T-helper 22 cell (primary cell): ENCODE measurements around the gene PRC1.
"Not testable (repeated sequence)": the region's sequence is repeated elsewhere in the genome, so short reads cannot be mapped to it uniquely, and the experiment has no call there.

Experiments used
- DNase-seq: peaks from one replicate; pipeline ENCODE4 v3.0.0-alpha.2; 2020; ENCODE audit warnings: low read depth

PRC1 gene, protein sequence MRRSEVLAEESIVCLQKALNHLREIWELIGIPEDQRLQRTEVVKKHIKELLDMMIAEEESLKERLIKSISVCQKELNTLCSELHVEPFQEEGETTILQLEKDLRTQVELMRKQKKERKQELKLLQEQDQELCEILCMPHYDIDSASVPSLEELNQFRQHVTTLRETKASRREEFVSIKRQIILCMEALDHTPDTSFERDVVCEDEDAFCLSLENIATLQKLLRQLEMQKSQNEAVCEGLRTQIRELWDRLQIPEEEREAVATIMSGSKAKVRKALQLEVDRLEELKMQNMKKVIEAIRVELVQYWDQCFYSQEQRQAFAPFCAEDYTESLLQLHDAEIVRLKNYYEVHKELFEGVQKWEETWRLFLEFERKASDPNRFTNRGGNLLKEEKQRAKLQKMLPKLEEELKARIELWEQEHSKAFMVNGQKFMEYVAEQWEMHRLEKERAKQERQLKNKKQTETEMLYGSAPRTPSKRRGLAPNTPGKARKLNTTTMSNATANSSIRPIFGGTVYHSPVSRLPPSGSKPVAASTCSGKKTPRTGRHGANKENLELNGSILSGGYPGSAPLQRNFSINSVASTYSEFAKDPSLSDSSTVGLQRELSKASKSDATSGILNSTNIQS

DNA sequence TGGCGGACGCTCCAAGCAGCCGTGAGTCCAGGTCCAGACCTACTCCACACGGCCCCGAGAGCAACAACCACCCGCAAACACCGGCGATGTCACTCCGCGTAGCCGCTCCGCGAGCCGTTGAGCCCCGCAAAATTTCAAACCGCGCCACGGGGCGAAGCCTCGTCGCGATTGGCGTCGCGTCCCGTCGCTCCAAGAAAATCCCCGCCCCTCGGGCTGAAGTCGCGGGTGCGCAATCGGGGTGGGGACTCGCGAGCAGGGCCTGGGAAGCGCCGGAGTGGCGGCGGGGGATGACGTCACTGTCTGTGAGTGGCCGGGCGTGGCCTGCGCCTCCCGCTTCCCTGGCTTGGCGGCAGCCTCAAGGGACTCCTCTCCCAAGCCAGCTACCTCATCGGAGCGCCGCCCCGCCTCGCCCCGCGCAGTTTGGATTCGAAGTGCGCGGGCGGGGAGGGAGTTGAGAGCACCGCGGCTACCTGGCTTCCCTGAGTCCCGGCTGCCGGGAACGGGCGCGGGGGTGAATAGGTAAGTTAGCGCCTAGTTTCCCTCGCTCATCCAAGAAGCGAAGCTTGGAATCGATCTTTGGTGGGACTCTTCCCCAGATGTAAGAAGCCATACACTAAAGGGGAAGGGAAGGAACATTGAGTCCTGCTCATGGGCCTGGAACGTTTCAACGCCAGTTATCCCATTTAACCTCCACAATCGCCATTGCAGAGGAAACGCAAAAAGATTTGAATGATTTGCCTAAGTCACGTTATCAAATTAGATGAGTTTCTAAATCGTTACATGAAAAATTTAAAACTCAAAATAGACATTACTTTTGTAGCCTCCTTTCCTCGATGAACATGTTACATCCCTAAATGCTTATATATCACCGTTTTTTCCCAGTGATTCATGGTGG lies at the start of gene PRC1:
Gene PRC1 (minus strand): TSS at position 119 of the 895 bp plus-strand sequence. CDS start 118 bp downstream, at position 1.
- DNase-seq = peak; percentile 97

- no peak for DNase-seq
These were observed 49.0 kb upstream of the PRC1 start for GRCh38 chr15:91043202-91043874.

DNA sequence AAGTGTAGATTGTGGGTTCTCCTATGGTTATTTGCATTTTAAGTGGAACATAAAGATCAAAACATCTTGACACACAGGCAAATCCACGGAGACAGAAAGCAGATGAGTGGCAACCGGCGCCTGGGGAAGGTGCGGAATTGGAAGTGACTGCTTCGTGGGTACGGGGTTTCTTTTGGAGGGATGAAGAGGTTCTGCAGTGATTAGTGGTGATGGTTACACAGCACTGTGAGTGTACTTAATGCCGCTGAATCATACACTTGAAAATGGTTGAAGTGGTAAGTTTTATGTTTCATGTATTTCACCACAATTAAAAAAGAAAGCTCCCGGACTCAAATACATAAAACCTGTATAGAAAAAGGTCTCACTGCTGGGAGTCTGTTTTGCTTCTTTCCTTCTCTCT lies 46.5 kb upstream of the PRC1 start:
- DNase-seq = no peak

- no peak for DNase-seq
These were observed 45.7 kb upstream of the PRC1 start for GRCh38 chr15:91039996-91040395.

GRCh38 chr15:91032919-91033803 lies 38.8 kb upstream of the PRC1 start:
- peak; percentile 16 for DNase-seq

- DNase-seq = no peak
These were observed 37.5 kb upstream of the PRC1 start for GRCh38 chr15:91031796-91032195.

GRCh38 chr15:91027677-91028076 lies 33.3 kb upstream of the PRC1 start:
- DNase-seq = no peak

DNA sequence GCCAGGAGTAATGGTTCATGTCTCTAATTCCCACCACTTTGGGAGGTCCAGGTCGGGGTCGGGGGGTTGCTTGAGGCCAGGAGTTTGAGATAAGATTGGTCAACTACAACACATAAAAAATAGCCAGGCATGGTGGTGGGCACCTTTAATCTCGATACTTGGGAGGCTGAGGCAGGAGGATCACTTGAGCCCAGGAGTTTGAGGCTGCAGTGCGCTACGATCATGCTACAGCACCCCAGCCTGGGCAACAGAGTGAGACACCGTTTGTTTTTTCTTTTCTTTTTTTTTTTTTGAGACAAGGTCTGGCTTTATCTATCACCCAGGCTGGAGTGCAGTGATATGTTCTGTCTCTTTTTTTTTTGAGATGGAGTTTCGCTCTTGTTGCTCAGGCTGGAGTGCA lies 29.4 kb upstream of the PRC1 start:
- no peak for DNase-seq

DNA sequence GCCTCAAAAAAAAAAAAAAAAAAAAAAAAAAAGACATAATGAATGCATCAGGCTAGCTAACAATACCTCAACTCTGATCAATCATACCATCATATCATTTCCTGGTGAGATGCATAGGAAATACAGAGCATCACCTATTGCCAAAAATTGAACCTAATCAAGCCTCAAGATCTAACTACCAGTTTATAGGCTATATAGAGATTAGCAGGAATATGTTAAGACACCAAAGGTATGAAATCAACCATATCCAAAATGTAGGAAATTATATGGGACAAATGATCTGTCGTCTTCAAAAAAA lies 28.4 kb upstream of the PRC1 start:
- no peak for DNase-seq

DNA sequence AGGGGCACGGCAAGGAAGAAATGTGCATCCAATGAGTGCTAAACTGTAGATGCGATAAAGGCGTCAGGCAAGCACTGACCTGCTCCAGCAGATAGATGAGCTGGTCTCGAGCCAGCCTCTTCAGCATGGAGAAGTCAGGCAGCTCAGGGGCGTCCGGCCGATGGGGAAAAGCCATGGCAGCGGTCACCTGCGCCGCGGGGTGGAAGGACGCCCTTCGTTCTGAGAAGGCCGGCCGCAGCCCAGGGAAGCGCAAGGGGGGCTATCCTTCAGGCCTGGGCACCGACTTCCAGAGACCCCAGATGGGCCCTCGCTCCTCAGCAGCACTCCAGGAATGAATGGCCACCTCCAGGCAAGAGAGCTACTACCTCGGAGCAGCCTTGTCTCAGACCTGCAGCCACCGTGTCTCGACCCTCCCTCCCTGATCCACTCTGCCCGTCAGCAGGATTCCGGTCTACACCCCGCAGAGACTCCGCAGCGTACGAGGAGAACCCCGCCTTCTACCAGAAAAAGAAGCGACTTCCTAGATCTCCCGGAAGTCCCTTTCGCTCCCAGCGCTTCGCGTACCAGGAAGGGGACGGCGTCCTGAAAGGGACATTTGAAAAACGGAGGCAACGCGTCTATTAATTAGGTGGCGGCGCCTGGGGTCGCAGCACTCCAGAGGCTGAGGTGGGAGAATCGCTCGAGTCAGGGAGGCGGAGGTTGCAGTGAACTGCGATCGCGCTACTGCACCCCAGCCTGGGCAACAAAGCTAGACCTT lies 27.9 kb upstream of the PRC1 start, which contains the start of gene VPS33B:
Gene VPS33B (minus strand): TSS at position 520 of the 757 bp plus-strand sequence. CDS start 345 bp downstream, at position 175.
- DNase-seq = peak; percentile 75

DNA sequence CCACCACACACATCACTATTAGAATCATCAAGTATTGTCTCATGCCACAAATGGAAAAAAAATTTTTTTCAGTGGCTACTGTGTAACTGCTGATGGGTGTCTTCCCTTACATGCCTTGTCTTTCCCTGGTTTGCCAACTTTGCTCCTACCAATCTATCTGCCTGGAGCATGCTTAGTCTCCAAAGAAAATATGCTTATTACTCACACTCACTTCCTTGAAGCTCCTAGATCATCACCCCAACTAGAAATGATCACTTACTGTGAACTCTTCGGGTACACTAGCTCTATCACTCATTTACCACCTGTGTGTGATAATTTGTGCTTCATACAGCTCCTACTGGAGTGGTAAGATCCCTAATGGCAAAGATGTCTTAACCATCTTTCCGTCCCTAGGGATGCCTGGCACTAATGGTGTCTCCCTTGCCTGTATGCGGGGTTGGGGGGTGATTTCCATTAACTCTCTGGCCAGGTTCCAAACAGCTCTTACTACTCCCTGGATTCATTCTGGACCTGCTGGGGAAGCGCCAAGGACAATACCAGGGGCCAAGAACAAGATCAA lies 27.3 kb upstream of the PRC1 start:
- DNase-seq = no peak

GRCh38 chr15:91018158-91018557 lies 23.8 kb upstream of the PRC1 start:
- no peak for DNase-seq

- no peak for DNase-seq
These were observed 23.4 kb upstream of the PRC1 start for GRCh38 chr15:91017716-91018115.

DNA sequence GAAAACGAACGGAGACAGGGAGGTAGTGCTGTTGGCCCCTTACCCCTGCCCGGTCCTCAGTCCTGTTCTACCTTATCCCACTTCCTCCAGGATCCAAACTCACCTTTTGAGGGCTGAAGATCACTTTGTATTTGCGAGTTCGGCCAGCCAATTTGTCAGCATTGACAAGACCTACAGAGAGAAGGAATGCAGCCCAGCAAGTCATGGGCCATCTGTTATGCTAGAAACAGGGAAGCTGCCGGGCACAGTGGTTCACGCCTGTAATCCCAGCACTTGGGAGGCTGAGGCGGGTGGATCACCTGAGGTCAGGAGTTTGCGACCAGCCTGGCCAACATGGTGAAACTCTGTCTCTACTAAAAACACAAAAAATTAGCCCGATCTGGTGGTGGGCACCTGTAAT lies 19.4 kb upstream of the PRC1 start:
- not testable (repeated sequence) for DNase-seq

GRCh38 chr15:91007266-91007665 lies 12.9 kb upstream of the PRC1 start:
- no peak for DNase-seq

- no peak for DNase-seq
These were observed 6.9 kb upstream of the PRC1 start for GRCh38 chr15:91001209-91001608.

GRCh38 chr15:90998737-90999136 lies 4.4 kb upstream of the PRC1 start:
- DNase-seq = no peak

DNA sequence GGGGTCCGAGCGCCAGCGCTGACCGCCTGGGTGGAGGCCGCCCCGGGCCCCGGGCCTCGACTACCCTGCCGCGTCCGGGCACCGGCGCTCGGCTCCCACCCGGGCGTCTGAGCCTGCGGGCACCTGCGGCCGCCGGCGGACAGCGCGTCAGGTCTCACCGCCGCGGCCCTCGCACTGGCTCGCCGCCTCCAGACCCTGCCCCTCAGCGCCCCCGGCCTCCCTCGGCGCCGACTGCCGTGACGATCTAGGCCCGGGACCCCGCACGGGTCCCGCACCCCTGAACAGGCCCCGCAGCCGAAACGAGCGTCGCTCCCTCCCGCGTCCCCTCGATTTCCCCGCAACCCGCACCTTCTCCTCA lies 297 bp downstream of the PRC1 start:
- no peak for DNase-seq

DNA sequence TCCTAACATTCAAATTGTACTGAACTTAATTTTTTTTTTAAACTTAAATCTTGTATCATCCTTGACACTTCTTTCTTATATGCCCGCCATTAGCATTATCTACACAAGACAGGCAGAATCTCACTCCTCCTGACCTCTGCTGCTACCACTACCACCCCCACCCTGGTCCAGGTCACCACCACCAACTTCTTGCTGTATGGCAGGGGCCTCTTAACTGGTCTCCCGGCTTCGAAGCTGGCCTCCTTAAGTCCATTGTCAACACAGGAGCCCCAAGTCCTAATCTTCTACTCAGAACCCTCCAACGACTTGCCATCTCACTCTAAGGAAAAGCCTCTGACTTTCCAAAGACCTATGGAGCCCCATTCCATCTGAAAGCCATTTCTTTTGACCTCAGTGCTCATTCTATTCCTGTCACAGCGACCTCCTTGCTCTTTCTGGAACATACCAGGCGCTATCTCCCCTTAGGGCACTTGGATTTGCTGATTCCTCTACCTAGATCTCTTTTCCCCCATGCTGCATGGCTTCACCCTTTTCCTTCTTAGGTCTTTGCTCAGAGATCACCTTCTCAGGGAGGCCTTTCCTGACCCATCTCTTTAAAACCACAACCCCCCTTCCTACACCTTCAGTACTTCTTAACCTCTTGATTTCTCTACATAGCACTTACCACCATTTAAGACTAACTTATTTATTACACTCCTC lies 2.6 kb downstream of the PRC1 start:
- no peak for DNase-seq
